Myometrial cell (primary cell): ENCODE data around the gene C10orf143. TPM values are rescaled to one million over a fixed set of nuclear protein-coding genes. Genes with fewer than 3 reads are reported as not detected.

Source experiments
- total RNA-seq: library from RNA; depleted of rRNA; stranded (reverse); fragments of >200 nt; gene quantifications from 2 replicates; pipeline ENCODE4 v1.2.3, GENCODE V29; 2015

The C10orf143 gene
- total RNA-seq, result under 0.01 TPM in 1 of 2 replicates, not detected in the other

GRCh38 chr10:130110246-130111112 lies at the start of gene C10orf143:
Gene C10orf143 (minus strand): TSS chr10:130110830. CDS start chr10:130110772, 58 bp downstream.

GRCh38 chr10:130136226-130137089 lies 25.8 kb upstream of the C10orf143 start, which contains the start of gene GLRX3:
Gene GLRX3 (plus strand): TSS chr10:130136391. CDS start chr10:130136421, 30 bp downstream.

Other genes with a start within 250 kb of the C10orf143 start
- gene EBF3, start 146.6 kb downstream of the C10orf143 start, total RNA-seq, result under 0.01 TPM in 1 of 2 replicates, not detected in the other
- gene GLRX3, start 25.6 kb upstream of the C10orf143 start, total RNA-seq, result 92.8 and 118 TPM in 2 replicates